OCI-LY3 (cell line): Measurements from ENCODE around the gene CAMK2D.
"Not testable (repeated sequence)": the region's sequence is repeated elsewhere in the genome, so short reads cannot be mapped to it uniquely, and the experiment has no call there.

ENCODE experiments used
- H2AFZ ChIP-seq: fragments of 200-600, 300-600 bp; shearing (Covaris generic); 2 replicates; pipeline ENCODE4 v1.6.0; 2014; ENCODE audit warnings: antibody characterized with exemption, low read depth, low read length
- H3K27ac ChIP-seq: fragments of 200-600, 300-600 bp; sonication (generic); 2 replicates; pipeline ENCODE4 v1.5.1; 2014; ENCODE audit warnings: mild to moderate bottlenecking, low read length, moderate library complexity, mixed read lengths
- H3K27me3 ChIP-seq: fragments of 200-600, 300-600 bp; sonication (generic); 2 replicates; pipeline ENCODE4 v1.6.1; 2014; ENCODE audit warnings: low read depth, low read length, mixed read lengths
- H3K36me3 ChIP-seq: fragments of 200-600, 300-600 bp; sonication (generic); replicated peaks from 2 replicates; pipeline ENCODE3; 2014; ENCODE audit warnings: low read depth, low read length, mixed read lengths
- H3K4me1 ChIP-seq: fragments of 300-600, 200-600 bp; sonication (generic); 2 replicates; pipeline ENCODE4 v1.6.1; 2014; ENCODE audit warnings: low read length, mixed read lengths
- H3K4me2 ChIP-seq: fragments of 200-600, 300-600 bp; sonication (generic); 2 replicates; pipeline ENCODE4 v1.6.1; 2014; ENCODE audit warnings: low read length, mixed read lengths
- H3K4me3 ChIP-seq: fragments of 300-600, 200-600 bp; sonication (generic); 2 replicates; pipeline ENCODE4 v1.5.1; 2014; ENCODE audit warnings: antibody characterized with exemption, mild to moderate bottlenecking, low read length, moderate library complexity
- H3K79me2 ChIP-seq: fragments of 300-600, 200-600 bp; shearing (Covaris generic); 2 replicates; pipeline ENCODE4 v1.6.1; 2014; ENCODE audit warnings: mild to moderate bottlenecking, low read length, mixed read lengths
- H3K9ac ChIP-seq: fragments of 300-600, 200-600 bp; shearing (Covaris generic); 2 replicates; pipeline ENCODE4 v1.6.0; 2014; ENCODE audit warnings: mild to moderate bottlenecking, low read length, moderate library complexity
- H3K9me3 ChIP-seq: fragments of 200-600, 300-600 bp; shearing (Covaris generic); 2 replicates; pipeline ENCODE4 v1.6.1; 2014; ENCODE audit warnings: low read length, mixed read lengths; ENCODE audit not compliant: insufficient read depth
- H4K20me1 ChIP-seq: fragments of 200-600, 300-600 bp; sonication (generic); 2 replicates; pipeline ENCODE4 v1.6.1; 2016; ENCODE audit warnings: low read length, mixed read lengths; ENCODE audit not compliant: insufficient read depth
- EZH2phosphoT487 ChIP-seq: fragments of 200-600 bp; shearing (Covaris generic); IDR thresholded peaks from 2 replicates; pipeline ENCODE4 v1.6.1; 2018; ENCODE audit warnings: antibody characterized with exemption, mixed run types, low read depth
- TF ChIP-seq, protein P1 (sequence below): fragments of 200-600, 300-600 bp; sonication (generic); IDR thresholded peaks from 2 replicates; pipeline ENCODE4 v1.5.1; 2014; ENCODE audit warnings: antibody characterized with exemption, low read length, low read depth

CAMK2D gene

GRCh38 chr4:113711883-113712662 lies 49.5 kb downstream of the CAMK2D start:
- no peak overlapping the region for H2AFZ ChIP-seq
- H3K36me3 ChIP-seq, result no peaks in the 10 kb centered on the region
- no peaks in the 10 kb centered on the region for H3K4me1 ChIP-seq
- H3K4me3 ChIP-seq, result no peak overlapping the region
- TF ChIP-seq EZH2phosphoT487, result no peak
- TF ChIP-seq, protein P1, sequence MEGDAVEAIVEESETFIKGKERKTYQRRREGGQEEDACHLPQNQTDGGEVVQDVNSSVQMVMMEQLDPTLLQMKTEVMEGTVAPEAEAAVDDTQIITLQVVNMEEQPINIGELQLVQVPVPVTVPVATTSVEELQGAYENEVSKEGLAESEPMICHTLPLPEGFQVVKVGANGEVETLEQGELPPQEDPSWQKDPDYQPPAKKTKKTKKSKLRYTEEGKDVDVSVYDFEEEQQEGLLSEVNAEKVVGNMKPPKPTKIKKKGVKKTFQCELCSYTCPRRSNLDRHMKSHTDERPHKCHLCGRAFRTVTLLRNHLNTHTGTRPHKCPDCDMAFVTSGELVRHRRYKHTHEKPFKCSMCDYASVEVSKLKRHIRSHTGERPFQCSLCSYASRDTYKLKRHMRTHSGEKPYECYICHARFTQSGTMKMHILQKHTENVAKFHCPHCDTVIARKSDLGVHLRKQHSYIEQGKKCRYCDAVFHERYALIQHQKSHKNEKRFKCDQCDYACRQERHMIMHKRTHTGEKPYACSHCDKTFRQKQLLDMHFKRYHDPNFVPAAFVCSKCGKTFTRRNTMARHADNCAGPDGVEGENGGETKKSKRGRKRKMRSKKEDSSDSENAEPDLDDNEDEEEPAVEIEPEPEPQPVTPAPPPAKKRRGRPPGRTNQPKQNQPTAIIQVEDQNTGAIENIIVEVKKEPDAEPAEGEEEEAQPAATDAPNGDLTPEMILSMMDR, result no peak
- H3K4me2 ChIP-seq, result no peak overlapping the region
- no peaks in the 10 kb centered on the region for H4K20me1 ChIP-seq
- H3K27me3 ChIP-seq, result no peaks in the 10 kb centered on the region
- H3K9ac ChIP-seq, result no peak overlapping the region
- no peaks in the 10 kb centered on the region for H3K79me2 ChIP-seq
- H3K27ac ChIP-seq, result no peak overlapping the region
- no peaks in the 10 kb centered on the region for H3K9me3 ChIP-seq

- Histone ChIP-seq H3K9me3 (no peaks in the 10 kb centered on the region), H2AFZ (no peak overlapping the region), H3K4me1 (peaks cover 6% of the 10 kb centered on the region), H3K27ac (no peak overlapping the region), H3K36me3 (no peaks in the 10 kb centered on the region), H3K9ac (no peak overlapping the region), H3K4me2 (no peak overlapping the region), H4K20me1 (no peaks in the 10 kb centered on the region), H3K27me3 (no peaks in the 10 kb centered on the region), H3K4me3 (no peak overlapping the region), H3K79me2 (no peaks in the 10 kb centered on the region)
- TF ChIP-seq, protein P1, result no peak
- TF ChIP-seq EZH2phosphoT487, result no peak
Measured at GRCh38 chr4:113708250-113708649, 53.3 kb downstream of the CAMK2D start.

DNA sequence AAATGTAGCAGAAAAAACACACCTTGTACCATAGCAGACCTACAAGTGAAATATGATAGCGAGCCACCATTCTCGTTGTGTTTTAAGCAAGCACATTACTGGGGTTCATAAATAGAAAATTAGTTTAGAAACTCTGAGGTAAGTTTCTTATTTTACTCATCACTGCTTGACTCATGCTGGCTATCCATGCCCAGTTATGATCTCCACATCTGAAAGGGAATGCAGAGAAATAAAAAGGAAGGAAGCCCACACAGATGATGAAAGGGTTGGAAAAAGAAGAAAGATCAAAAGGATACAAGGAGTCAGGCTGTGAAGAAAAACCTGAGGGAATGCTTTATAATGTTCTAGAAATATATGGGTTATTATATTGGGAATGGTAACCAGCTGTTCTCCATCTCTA lies 54.5 kb downstream of the CAMK2D start:
- no peak overlapping the region for H3K4me2 ChIP-seq
- no peak overlapping the region for H3K9ac ChIP-seq

DNA sequence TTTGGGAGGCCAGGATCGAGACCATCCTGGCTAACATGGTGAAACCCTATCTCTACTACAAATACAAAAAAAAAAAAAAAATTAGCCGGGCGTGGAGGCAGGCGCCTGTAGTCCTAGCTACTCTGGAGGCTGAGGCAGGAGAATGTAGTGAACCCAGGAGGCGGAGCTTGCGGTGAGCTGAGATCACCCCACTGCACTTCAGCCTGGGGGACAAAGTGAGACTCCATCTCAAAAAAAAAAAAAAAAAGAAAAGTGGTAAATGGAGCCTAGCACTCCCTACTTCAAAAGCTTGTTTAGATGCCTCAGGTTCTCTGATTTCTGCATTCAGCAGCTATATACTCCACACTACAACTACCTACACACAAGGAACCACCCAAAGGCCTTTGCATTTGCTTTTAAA lies 56.4 kb downstream of the CAMK2D start:
- H3K4me3 ChIP-seq, H3K4me1 ChIP-seq, H3K79me2 ChIP-seq, H3K4me2 ChIP-seq, H3K9me3 ChIP-seq, H2AFZ ChIP-seq, H3K36me3 ChIP-seq, H3K27ac ChIP-seq, H3K9ac ChIP-seq, H4K20me1 ChIP-seq, H3K27me3 ChIP-seq: not testable (repeated sequence)

More for the DNA sequence above, 54.5 kb downstream of the CAMK2D start:
- Histone ChIP-seq H3K79me2 (no peaks in the 10 kb centered on the region), H3K27ac (no peak overlapping the region), H4K20me1 (no peaks in the 10 kb centered on the region), H3K4me1 (peaks cover 6% of the 10 kb centered on the region), H2AFZ (no peak overlapping the region), H3K36me3 (no peaks in the 10 kb centered on the region), H3K4me3 (no peak overlapping the region), H3K9me3 (no peaks in the 10 kb centered on the region), H3K27me3 (no peaks in the 10 kb centered on the region)
- TF ChIP-seq EZH2phosphoT487, result no peak
- TF ChIP-seq, protein P1, result no peak

- H3K27ac ChIP-seq, H3K36me3 ChIP-seq, H3K9ac ChIP-seq, H3K27me3 ChIP-seq, H3K4me3 ChIP-seq, H2AFZ ChIP-seq, H3K4me1 ChIP-seq, H3K79me2 ChIP-seq, H3K4me2 ChIP-seq, H4K20me1 ChIP-seq, H3K9me3 ChIP-seq: not testable (repeated sequence)
Measured at GRCh38 chr4:113702596-113702995, 58.9 kb downstream of the CAMK2D start.
